ENCODE results near the gene AQP7.
A peak's percentile ranks its signal among the peaks of the same experiment; 100 is the strongest.
"Not testable (repeated sequence)": the region's sequence is repeated elsewhere in the genome, so short reads cannot be mapped to it uniquely, and the experiment has no call there.

The AQP7 gene

GRCh38 chr9:33402371-33402770 is at the start of gene AQP7:
Gene AQP7 (minus strand): TSS chr9:33402568. CDS start chr9:33401262, 1,306 bp downstream.
- not testable (repeated sequence) for DNase-seq (ENCODE audit: low read depth); H3K4me3 ChIP-seq (ENCODE audit: low read length)

GRCh38 chr9:33450621-33451146 is 48.3 kb upstream of the AQP7 start:
- TF ChIP-seq CTCF (IDR thresholded peaks at IDR 0.05; ENCODE audit: insufficient read depth, low read depth, low read length, missing control alignments): no peak
- no peak overlapping the region for H3K4me3 ChIP-seq (ENCODE audit: low read length)
- peak; percentile 53 for DNase-seq (ENCODE audit: low read depth)

- no peak overlapping the region for H3K4me3 ChIP-seq (ENCODE audit: low read length)
- DNase-seq (ENCODE audit: low read depth): no peak
- no peak for TF ChIP-seq CTCF (IDR thresholded peaks at IDR 0.05; ENCODE audit: insufficient read depth, low read depth, low read length, missing control alignments)
These were observed 47.3 kb upstream of the AQP7 start for GRCh38 chr9:33449715-33450114.

GRCh38 chr9:33447799-33448553 is 45.6 kb upstream of the AQP7 start:
- DNase-seq (ENCODE audit: low read depth): peak; percentile 75
- no peak for TF ChIP-seq CTCF (IDR thresholded peaks at IDR 0.05; ENCODE audit: insufficient read depth, low read depth, low read length, missing control alignments)
- peak overlapping the region; percentile 98 for H3K4me3 ChIP-seq (ENCODE audit: low read length)

- TF ChIP-seq CTCF (IDR thresholded peaks at IDR 0.05; ENCODE audit: insufficient read depth, low read depth, low read length, missing control alignments): no peak
- H3K4me3 ChIP-seq (ENCODE audit: low read length): peak within 1 kb of the TSS; percentile 98
- DNase-seq (ENCODE audit: low read depth): peak; percentile 70
These were observed 44.8 kb upstream of the AQP7 start, which contains the start of gene AQP3 for GRCh38 chr9:33446946-33447798. Gene AQP3 (minus strand): TSS chr9:33447593. CDS start chr9:33447530, 63 bp downstream.

GRCh38 chr9:33446240-33446945 is 44.0 kb upstream of the AQP7 start:
- TF ChIP-seq CTCF (IDR thresholded peaks at IDR 0.05; ENCODE audit: insufficient read depth, low read depth, low read length, missing control alignments): no peak
- no peak for DNase-seq (ENCODE audit: low read depth)
- H3K4me3 ChIP-seq (ENCODE audit: low read length): peak overlapping the region; percentile 98
